Measurements from ENCODE around the gene CERCAM. TPM values are rescaled to one million over a fixed set of nuclear protein-coding genes. Genes with fewer than 3 reads are reported as not detected.

The CERCAM gene
- total and polyA plus RNA-seq, 2 of the 4 experiments (the other 2 are of a cell fraction) = 15.1 to 118 TPM

GRCh38 chr9:128424268-128424780, 3.7 kb downstream of the CERCAM start:
- CTCF ChIA-PET = no interaction called here
- Histone ChIP-seq H2AFZ (replicated peaks; ENCODE audit: low read length, poor library complexity) (no peak overlapping the region), H2AK9ac (replicated peaks; ENCODE audit: low read depth, low read length, poor library complexity) (peak overlapping the region; percentile 7), H3K9me1 (ENCODE audit: insufficient read depth, low read length) (no peaks in the 10 kb centered on the region), H3K79me1 (ENCODE audit: low read depth in 1 of 2, low read length in 2 of 2) (peaks cover 4 to 20% of the 10 kb centered on the region in 2 experiments; a peak in 3 of 4 replicates), H3K4me2 (ENCODE audit: low read depth, low read length) (no peak overlapping the region), H4K20me1 (ENCODE audit: insufficient read depth, low read length) (no peaks in the 10 kb centered on the region), H3K4me1 (ENCODE audit: control insufficient read depth, insufficient read depth, low read length) (peaks cover 3% of the 10 kb centered on the region), H3K9me3 (ENCODE audit: control insufficient read depth, insufficient read depth, low read length) (no peaks in the 10 kb centered on the region), H3K27ac (ENCODE audit: insufficient read depth, low read length) (no peak overlapping the region), H3K18ac (ENCODE audit: low read depth, low read length) (no peak overlapping the region), H3K23ac (ENCODE audit: low read depth, low read length) (no peak overlapping the region), H2BK20ac (ENCODE audit: low read depth, low read length) (no peak overlapping the region), H3K4me3 (ENCODE audit: insufficient read depth, low read depth, low read length) (no peak overlapping the region), H2AK5ac (ENCODE audit: low read depth, low read length) (no peak overlapping the region), H3K56ac (ENCODE audit: extremely low read depth, insufficient read depth, low read length) (no peak overlapping the region), H3K14ac (replicated peaks; ENCODE audit: low read depth, low read length) (no peak overlapping the region), H4K91ac (ENCODE audit: insufficient read depth, low read depth, low read length) (no peak overlapping the region), H4K5ac (ENCODE audit: low read depth, low read length) (no peak overlapping the region), H3K4ac (ENCODE audit: low read depth, low read length) (no peak overlapping the region), H2BK120ac (ENCODE audit: low read depth, low read length) (no peak overlapping the region), H3K36me3 (ENCODE audit: control insufficient read depth, insufficient read depth, low read length) (peaks cover 11% of the 10 kb centered on the region), H2BK5ac (ENCODE audit: low read depth, low read length, poor library complexity, severe bottlenecking) (no peak overlapping the region), H2BK15ac (ENCODE audit: low read depth, low read length) (no peak overlapping the region), H4K8ac (ENCODE audit: low read depth in 2 of 2, low read length in 2 of 2) (no peak overlapping the region), H3K27me3 (ENCODE audit: control insufficient read depth, insufficient read depth, low read length) (no peaks in the 10 kb centered on the region), H3K9ac (ENCODE audit: low read depth, low read length) (no peak overlapping the region)
- no TSS peak for BruUV-seq (replicated peaks)
- DNase-seq (no peak), ATAC-seq (ENCODE audit: low read depth) (no peak)
- TF ChIP-seq SMC3 (IDR thresholded peaks at IDR 0.05; ENCODE audit: low read depth, low read length) = no peak
- TF ChIP-seq MAZ (IDR thresholded peaks at IDR 0.05; ENCODE audit: borderline replicate concordance, low read depth, low read length) = no peak
- TF ChIP-seq POLR2A (IDR thresholded peaks at IDR 0.05; ENCODE audit: low read depth, low read length) = no peak
- TF ChIP-seq USF2 (IDR thresholded peaks at IDR 0.05; ENCODE audit: low read depth, low read length) = no peak
- TF ChIP-seq RFX5 (IDR thresholded peaks at IDR 0.05; ENCODE audit: low read depth, low read length) = no peak
- TF ChIP-seq ELK1 (IDR thresholded peaks at IDR 0.05; ENCODE audit: borderline replicate concordance, low read depth, low read length) = no peak
- TF ChIP-seq NFE2L2 (IDR thresholded peaks at IDR 0.05; ENCODE audit: low read depth, low read length) = no peak
- no peak for TF ChIP-seq RAD21 (IDR thresholded peaks at IDR 0.05; ENCODE audit: low read length)
- TF ChIP-seq FOS (IDR thresholded peaks at IDR 0.05; ENCODE audit: low read depth, low read length) = no peak
- TF ChIP-seq CTCF (conservative IDR thresholded peaks at IDR 0.05; ENCODE audit: low read depth, low read length) = no peak
- no peak for TF ChIP-seq MXI1 (IDR thresholded peaks at IDR 0.05; ENCODE audit: borderline replicate concordance, low read depth, low read length)
- TF ChIP-seq BHLHE40 (IDR thresholded peaks at IDR 0.05; ENCODE audit: low read depth, low read length) = no peak
- no peak for TF ChIP-seq CHD1 (IDR thresholded peaks at IDR 0.05; ENCODE audit: low read depth, low read length)
- dilution Hi-C loops (cut with HindIII; ENCODE audit: low sequenced_read_pairs, unreplicated experiment) (no loop called here), in situ Hi-C loops (cut with MboI; ENCODE audit: low sequenced_read_pairs) (no loop called here), intact Hi-C loops (cut with micrococcal nuclease) (no loop called here)
- 93% methylated on average over 11 of the region's 15 CpGs; no CpG with 5 or more reads in 1 of the 2 experiments for WGBS, 2 experiments (ENCODE audit: extremely low coverage in 2 of 2, insufficient read length in 1 of 2)
- POLR2A ChIA-PET (ENCODE audit: unreplicated experiment) = no interaction called here

All from IMR-90 (cell line).